LNCaP clone FGC (cell line): Measurements from ENCODE around the gene CCT6B.
"Not testable (repeated sequence)": the region's sequence is repeated elsewhere in the genome, so short reads cannot be mapped to it uniquely, and the experiment has no call there.

Experiments
- DNase-seq: peaks from one replicate; pipeline ENCODE4 v3.0.0-alpha.2; 2011; ENCODE audit warnings: low read depth
- H3K4me3 ChIP-seq: 2 replicates; pipeline ENCODE4 v1.5.1; 2011; ENCODE audit warnings: mild to moderate bottlenecking, low read depth, low read length, control low read depth
- CTCF ChIP-seq: IDR thresholded peaks from 2 replicates; pipeline ENCODE4 v1.5.1; 2012; ENCODE audit warnings: mild to moderate bottlenecking; ENCODE audit not compliant: control insufficient read depth, insufficient read depth; ENCODE audit errors: extremely low read depth

The CCT6B gene

GRCh38 chr17:34980353-34980680, 19.1 kb upstream of the CCT6B start, which contains the start of gene LIG3:
TSS of gene LIG3 (plus strand) at chr17:34980512. CDS start at chr17:34983006, 2,494 bp downstream.
- no peak for TF ChIP-seq CTCF
- DNase-seq, result peak; percentile 79
- peak within 1 kb of the TSS; percentile 86 for H3K4me3 ChIP-seq

- no peak for TF ChIP-seq CTCF
- DNase-seq, result no peak
- peak overlapping the region; percentile 86 for H3K4me3 ChIP-seq
Observed at GRCh38 chr17:34979650-34980352, 18.5 kb upstream of the CCT6B start.

GRCh38 chr17:34979153-34979552, 17.9 kb upstream of the CCT6B start:
- DNase-seq, result no peak
- no peak overlapping the region for H3K4me3 ChIP-seq
- TF ChIP-seq CTCF, result no peak

GRCh38 chr17:34974794-34975785, 13.8 kb upstream of the CCT6B start:
- no peak for TF ChIP-seq CTCF
- no peak for DNase-seq
- no peak overlapping the region for H3K4me3 ChIP-seq

GRCh38 chr17:34974179-34974578, 12.9 kb upstream of the CCT6B start:
- no peak for DNase-seq
- TF ChIP-seq CTCF, result no peak
- no peak overlapping the region for H3K4me3 ChIP-seq

DNA sequence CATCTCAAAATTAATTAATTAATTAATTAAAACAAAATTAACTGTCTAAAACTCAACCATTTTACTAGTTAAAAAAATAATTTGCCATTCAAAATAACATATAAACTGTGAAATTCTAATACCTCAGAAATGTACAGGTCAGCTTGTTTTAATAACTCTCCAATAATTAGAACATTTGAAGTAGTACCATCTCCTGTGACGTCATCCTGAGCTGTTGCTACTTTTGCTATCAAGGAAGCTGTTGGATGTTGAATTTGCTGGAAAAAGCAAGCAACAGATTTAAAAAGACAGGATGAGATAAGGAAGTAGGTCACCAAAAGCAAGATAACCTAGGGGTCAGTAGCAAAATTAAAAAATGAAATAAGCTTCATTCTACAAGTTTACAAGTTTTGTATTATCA, 2.8 kb downstream of the CCT6B start:
- H3K4me3 ChIP-seq, result no peak overlapping the region
- no peak for DNase-seq
- TF ChIP-seq CTCF, result no peak

- not testable (repeated sequence) for DNase-seq, H3K4me3 ChIP-seq
Observed at GRCh38 chr17:34950780-34951179, 10.5 kb downstream of the CCT6B start.
